OCI-LY1 (cell line): ENCODE data around the gene SMIM24.

Source experiments
- H2AFZ ChIP-seq: fragments of 200-600 bp; sonication (generic), shearing (Covaris generic); 2 replicates; pipeline ENCODE4 v1.6.0; 2014; ENCODE audit warnings: antibody characterized with exemption, mild to moderate bottlenecking, low read length
- H3F3A ChIP-seq: fragments of 200-600 bp; sonication (generic), shearing (Covaris generic); 2 replicates; pipeline ENCODE4 v1.6.0; 2014; ENCODE audit warnings: mild to moderate bottlenecking, antibody characterized with exemption, low read length, moderate library complexity; ENCODE audit not compliant: insufficient read depth
- H3K27ac ChIP-seq: fragments of 200-600 bp; sonication (generic); 2 replicates; pipeline ENCODE4 v1.5.1; 2014; ENCODE audit warnings: low read length, mixed run types, mild to moderate bottlenecking, low read depth; ENCODE audit not compliant: poor library complexity, severe bottlenecking
- H3K27me3 ChIP-seq: fragments of 200-600 bp; sonication (generic); 2 replicates; pipeline ENCODE4 v1.6.0; 2014; ENCODE audit warnings: antibody characterized with exemption, mild to moderate bottlenecking, low read length, moderate library complexity; ENCODE audit not compliant: insufficient read depth
- H3K36me3 ChIP-seq: fragments of 200-600 bp; sonication (generic); 2 replicates; pipeline ENCODE4 v1.6.1; 2014; ENCODE audit warnings: mild to moderate bottlenecking, antibody characterized with exemption, low read length, moderate library complexity, mixed read lengths; ENCODE audit not compliant: insufficient read depth
- H3K4me1 ChIP-seq: fragments of 200-600 bp; sonication (generic); 2 replicates; pipeline ENCODE4 v1.5.1; 2014; ENCODE audit warnings: mild to moderate bottlenecking, low read length, moderate library complexity; ENCODE audit not compliant: insufficient read depth, severe bottlenecking
- H3K4me2 ChIP-seq: fragments of 200-600 bp; sonication (generic), shearing (Covaris generic); 2 replicates; pipeline ENCODE4 v1.6.1; 2014; ENCODE audit warnings: low read length
- H3K4me3 ChIP-seq: fragments of 200-600 bp; sonication (generic); 2 replicates; pipeline ENCODE4 v1.5.1; 2014; ENCODE audit warnings: low read length, low read depth, mild to moderate bottlenecking, mixed read lengths; ENCODE audit not compliant: poor library complexity, severe bottlenecking
- H3K79me2 ChIP-seq: fragments of 200-600 bp; shearing (Covaris generic); 2 replicates; pipeline ENCODE4 v1.6.1; 2016; ENCODE audit warnings: mixed run types, low read length, mixed read lengths; ENCODE audit not compliant: insufficient read depth
- H3K9ac ChIP-seq: fragments of 200-600 bp; sonication (generic), shearing (Covaris generic); 2 replicates; pipeline ENCODE4 v1.6.1; 2014; ENCODE audit warnings: mild to moderate bottlenecking, low read length, mixed read lengths
- H3K9me2 ChIP-seq: fragments of 200-600 bp; sonication (generic), shearing (Covaris generic); 2 replicates; pipeline ENCODE4 v1.6.1; 2014; ENCODE audit warnings: low read depth, mild to moderate bottlenecking, low read length, mixed read lengths
- H3K9me3 ChIP-seq: fragments of 200-600 bp; shearing (Covaris generic); 2 replicates; pipeline ENCODE4 v1.6.1; 2014; ENCODE audit warnings: low read length, mixed read lengths
- H4K20me1 ChIP-seq: fragments of 200-600 bp; sonication (generic), shearing (Covaris generic); 2 replicates; pipeline ENCODE4 v1.6.0; 2016; ENCODE audit warnings: mild to moderate bottlenecking, low read length; ENCODE audit not compliant: insufficient read depth
- CTCF ChIP-seq: fragments of 200-600 bp; sonication (generic), shearing (Covaris generic); IDR thresholded peaks from 2 replicates; pipeline ENCODE4 v1.5.1; 2017; ENCODE audit warnings: mild to moderate bottlenecking, antibody characterized with exemption, low read length, moderate library complexity, mixed read lengths
- EZH2 ChIP-seq: fragments of 200-600 bp; sonication (generic), shearing (Covaris generic); IDR thresholded peaks from 2 replicates; pipeline ENCODE4 v1.8.0; 2017; ENCODE audit warnings: borderline replicate concordance, mixed run types, mild to moderate bottlenecking, antibody characterized with exemption, low read length, moderate library complexity, mixed read lengths

Gene SMIM24

GRCh38 chr19:3491396-3492119 is 11.2 kb upstream of the SMIM24 start:
- no peak overlapping the region for H3K27ac ChIP-seq
- H3K9ac ChIP-seq: no peak overlapping the region
- peaks cover 42% of the 10 kb centered on the region for H3K36me3 ChIP-seq
- H3K4me2 ChIP-seq: no peak overlapping the region
- peaks cover 12% of the 10 kb centered on the region for H3K4me1 ChIP-seq
- H2AFZ ChIP-seq: no peak overlapping the region
- H3K4me3 ChIP-seq: no peak overlapping the region
- H4K20me1 ChIP-seq: no peaks in the 10 kb centered on the region
- no peaks in the 10 kb centered on the region for H3K27me3 ChIP-seq
- no peaks in the 10 kb centered on the region for H3K79me2 ChIP-seq
- no peaks in the 10 kb centered on the region for H3K9me3 ChIP-seq
- H3F3A ChIP-seq: no peaks in the 10 kb centered on the region
- TF ChIP-seq CTCF (no peak), EZH2 (no peak)
- H3K9me2 ChIP-seq: no peaks in the 10 kb centered on the region

DNA sequence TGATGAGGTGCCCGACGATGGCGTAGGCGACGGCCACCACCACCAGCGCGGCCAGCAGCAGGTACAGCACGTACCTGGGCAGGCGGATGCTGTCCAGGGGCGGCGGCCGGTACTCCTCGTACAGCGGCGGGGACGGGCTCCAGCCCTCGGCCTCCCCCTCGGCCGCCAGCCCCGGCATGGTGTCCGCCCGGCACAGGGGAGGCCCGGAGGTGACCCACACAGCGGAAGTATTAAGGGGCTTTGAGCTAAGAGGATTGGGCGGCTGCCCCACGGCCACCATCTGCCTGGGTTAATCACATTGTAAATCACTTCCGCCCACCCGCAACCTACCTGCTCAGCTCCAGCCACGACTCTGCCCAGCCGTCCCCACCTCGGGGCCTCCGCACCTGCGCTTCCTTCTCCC is 2.9 kb upstream of the SMIM24 start, which contains the start of gene SMIM44:
Gene SMIM44 (minus strand): TSS at position 216 of the 403 bp plus-strand sequence. CDS start 38 bp downstream, at position 178.
- Histone ChIP-seq H3F3A (no peaks in the 10 kb centered on the region), H3K4me3 (no peak within 1 kb of the TSS), H3K9me3 (no peaks in the 10 kb centered on the region), H3K27ac (no peak within 1 kb of the TSS), H3K79me2 (no peaks in the 10 kb centered on the region), H4K20me1 (no peaks in the 10 kb centered on the region), H2AFZ (no peak within 1 kb of the TSS), H3K27me3 (no peaks in the 10 kb centered on the region), H3K36me3 (no peaks in the 10 kb centered on the region; the same call in 1 of the 2 replicates), H3K9me2 (no peaks in the 10 kb centered on the region), H3K9ac (no peak within 1 kb of the TSS), H3K4me2 (no peak within 1 kb of the TSS), H3K4me1 (peaks cover 28% of the 10 kb centered on the region)
- no peak for TF ChIP-seq CTCF
- TF ChIP-seq EZH2: no peak

DNA sequence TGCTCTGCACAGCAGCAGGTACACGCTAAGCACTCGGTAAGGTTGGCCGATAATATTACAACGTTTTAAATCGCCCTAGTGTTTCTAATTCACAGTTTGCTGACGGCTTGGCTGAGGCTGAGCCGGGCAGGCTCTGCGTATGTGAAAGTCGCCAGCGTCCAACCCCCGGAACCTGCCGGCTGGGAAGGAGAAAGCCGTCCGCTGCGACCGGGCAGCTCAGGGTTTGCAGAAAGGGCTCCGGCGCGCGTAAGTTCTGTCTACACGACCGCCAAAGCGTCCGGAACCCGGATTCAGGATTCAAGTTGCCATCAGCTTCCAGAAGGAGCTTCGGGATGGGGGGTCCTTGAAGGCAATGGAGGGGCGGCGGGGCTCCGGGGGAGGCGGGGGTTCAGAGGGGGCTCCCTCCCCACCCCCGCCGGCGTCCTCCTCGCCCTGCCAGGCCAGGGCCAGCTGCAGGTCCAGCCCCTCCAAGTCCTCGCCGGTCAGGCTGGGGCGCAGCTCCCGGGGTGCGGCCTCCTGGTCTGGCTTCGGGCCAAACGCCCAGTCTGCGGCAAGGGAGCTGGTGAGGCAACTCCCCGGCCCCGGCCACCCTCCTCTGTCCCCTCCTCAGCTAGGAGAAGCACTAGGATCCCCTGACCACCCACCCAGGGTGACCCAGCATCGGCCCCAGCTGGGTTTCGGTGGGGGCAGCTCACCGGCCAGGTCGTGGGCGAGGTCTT is 2.3 kb upstream of the SMIM24 start:
- Histone ChIP-seq H3K27me3 (no peaks in the 10 kb centered on the region), H3K9me3 (no peaks in the 10 kb centered on the region), H3K79me2 (no peaks in the 10 kb centered on the region), H3F3A (no peaks in the 10 kb centered on the region), H3K9me2 (no peaks in the 10 kb centered on the region), H3K4me2 (no peak overlapping the region), H3K4me3 (no peak overlapping the region), H3K4me1 (peaks cover 28% of the 10 kb centered on the region), H4K20me1 (no peaks in the 10 kb centered on the region), H3K36me3 (no peaks in the 10 kb centered on the region), H3K9ac (no peak overlapping the region), H3K27ac (no peak overlapping the region), H2AFZ (no peak overlapping the region)
- no peak for TF ChIP-seq EZH2
- TF ChIP-seq CTCF: no peak
